ENCODE data around the gene URM1.
A peak's percentile ranks its signal among the peaks of the same experiment; 100 is the strongest.
"Not testable (repeated sequence)": the region's sequence is repeated elsewhere in the genome, so short reads cannot be mapped to it uniquely, and the experiment has no call there.

The URM1 gene

GRCh38 chr9:128370752-128371629 is at the start of gene URM1:
Gene URM1 (plus strand): TSS chr9:128371374. CDS start chr9:128371381, 7 bp downstream.
- intact Hi-C loops (cut with DNase I), result no loop called here
- peak; percentile 93 to 99 (median 97) for DNase-seq

GRCh38 chr9:128321879-128322403 is 49.2 kb upstream of the URM1 start:
- no peak for DNase-seq
- intact Hi-C loops (cut with DNase I), result no loop called here

- peak; percentile 88 to 98 (median 95) for DNase-seq
- intact Hi-C loops (cut with DNase I), result no loop called here
Measured at GRCh38 chr9:128322404-128323211, 48.6 kb upstream of the URM1 start, which contains the start of the genes COQ4 and TRUB2. Gene COQ4 (plus strand): TSS chr9:128322839. CDS start chr9:128322859, 20 bp downstream. Gene TRUB2 (minus strand): TSS chr9:128322447. CDS start chr9:128322408, 39 bp downstream.

- intact Hi-C loops (cut with DNase I), result no loop called here
Measured at GRCh38 chr9:128323212-128323730, 47.9 kb upstream of the URM1 start.

GRCh38 chr9:128323791-128324190 is 47.4 kb upstream of the URM1 start:
- DNase-seq, result no peak
- intact Hi-C loops (cut with DNase I), result no loop called here

More at GRCh38 chr9:128323212-128323730, 47.9 kb upstream of the URM1 start:
- DNase-seq, result no peak

GRCh38 chr9:128324401-128324800 is 46.8 kb upstream of the URM1 start:
- intact Hi-C loops (cut with DNase I), result no loop called here
- DNase-seq, result no peak

- no peak for DNase-seq
- intact Hi-C loops (cut with DNase I), result no loop called here
Measured at GRCh38 chr9:128325629-128326028, 45.5 kb upstream of the URM1 start.

GRCh38 chr9:128333451-128333869 is 37.7 kb upstream of the URM1 start:
- intact Hi-C loops (cut with DNase I), result no loop called here
- DNase-seq, result no peak

- intact Hi-C loops (cut with DNase I), result no loop called here
Measured at GRCh38 chr9:128335161-128335560, 36.0 kb upstream of the URM1 start.

GRCh38 chr9:128335914-128336313 is 35.3 kb upstream of the URM1 start:
- no peak for DNase-seq
- intact Hi-C loops (cut with DNase I), result no loop called here

More at GRCh38 chr9:128335161-128335560, 36.0 kb upstream of the URM1 start:
- no peak for DNase-seq

GRCh38 chr9:128337936-128338335 is 33.2 kb upstream of the URM1 start:
- no peak for DNase-seq
- intact Hi-C loops (cut with DNase I), result no loop called here

- DNase-seq; intact Hi-C loops (cut with DNase I): not testable (repeated sequence)
Measured at GRCh38 chr9:128338852-128339614, 32.1 kb upstream of the URM1 start.

GRCh38 chr9:128339761-128340690 is 31.1 kb upstream of the URM1 start, which contains the start of gene SLC27A4:
Gene SLC27A4 (plus strand): TSS chr9:128340527. CDS start chr9:128343133, 2,606 bp downstream.
- peak; percentile 19 to 91 (median 79) for DNase-seq
- intact Hi-C loops (cut with DNase I), result loop anchor here (5.0 kb wide), 1 partner anchor 43 kb away; no protein-coding TSS in a partner anchor

- DNase-seq, result peak in 3 of 42 donors; percentile 7 to 37 (median 14)
- intact Hi-C loops (cut with DNase I), result loop anchor here (5.0 kb wide), 1 partner anchor 44 kb away; no protein-coding TSS in a partner anchor
Measured at GRCh38 chr9:128340691-128341434, 30.3 kb upstream of the URM1 start.

GRCh38 chr9:128341435-128341849 is 29.7 kb upstream of the URM1 start:
- intact Hi-C loops (cut with DNase I), result loop anchor here (5.0 kb wide), 1 partner anchor 44 kb away; no protein-coding TSS in a partner anchor
- peak; percentile 26 to 85 (median 60) for DNase-seq
